PC-9 (cell line): ENCODE results near the gene PLA2G4A.

Source experiments
- CTCF ChIP-seq: fragments of 200-600 bp; sonication (generic); conservative IDR thresholded peaks from 2 replicates; pipeline ENCODE4 v1.6.1; 2017; ENCODE audit warnings: mixed run types, antibody characterized with exemption, mild to moderate bottlenecking, moderate library complexity
- EZH2 ChIP-seq: fragments of 200-600 bp; sonication (generic); IDR thresholded peaks from 2 replicates; pipeline ENCODE4 v1.8.0; 2017; ENCODE audit warnings: antibody characterized with exemption, low read depth

GRCh38 chr1:187010571-187011309, 182.0 kb downstream of the PLA2G4A start:
- TF ChIP-seq CTCF (no peak), EZH2 (no peak)
